GM10266 (cell line): ENCODE results near the gene PTPRCAP.

Source experiments
- DNase-seq: peaks from one replicate; pipeline ENCODE4 v3.0.0; 2012; ENCODE audit errors: extremely low spot score
- TF ChIP-seq, protein P1 (sequence below): IDR thresholded peaks from 2 replicates; pipeline ENCODE4 v1.5.1; 2012; ENCODE audit warnings: mild to moderate bottlenecking, low read depth; ENCODE audit not compliant: control insufficient read depth, insufficient read depth; ENCODE audit errors: missing control alignments

The PTPRCAP gene

DNA sequence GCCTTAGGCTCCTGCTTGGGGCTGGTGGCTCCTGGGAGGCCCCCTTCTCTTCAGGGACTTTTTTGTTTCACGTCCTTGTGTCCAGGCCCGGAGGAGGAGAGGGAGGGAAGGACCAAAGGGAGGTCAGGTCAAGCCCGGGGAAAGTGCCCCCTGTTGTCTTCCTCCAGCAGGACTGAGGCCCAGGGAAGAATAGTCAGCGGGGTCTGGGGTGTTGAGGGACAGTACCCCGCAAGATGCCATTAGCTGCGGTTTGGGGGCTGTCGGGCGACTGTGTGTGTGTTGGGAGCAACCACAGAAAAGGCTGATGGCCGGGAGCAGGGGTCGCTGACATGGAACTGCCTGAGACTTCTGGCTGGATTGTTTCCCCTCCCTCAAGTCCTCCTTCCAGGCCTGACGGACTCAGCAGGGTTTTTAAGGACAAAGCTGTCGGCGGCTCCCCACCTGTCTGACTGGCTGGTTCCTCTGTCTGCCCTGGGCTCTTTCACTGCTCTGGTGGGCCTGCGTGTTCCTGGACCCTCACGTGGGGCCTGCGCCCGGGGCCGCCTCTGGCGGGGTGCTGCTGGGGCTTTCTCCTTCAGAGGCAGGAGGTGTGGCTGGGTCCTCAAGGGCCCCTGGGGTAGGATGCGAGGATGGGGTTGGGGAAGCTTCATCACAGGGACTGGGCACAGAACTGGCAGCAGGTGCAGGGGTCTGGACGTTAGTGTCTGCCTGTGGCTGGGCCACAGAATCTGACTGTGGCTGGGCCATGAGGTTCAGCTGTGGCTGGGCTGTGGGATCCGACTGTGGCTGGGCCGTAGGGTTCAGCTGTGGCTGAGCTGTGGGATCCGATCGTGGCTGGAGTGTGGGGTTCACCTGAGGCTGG is 13.5 kb upstream of the PTPRCAP start:
- TF ChIP-seq, protein P1, sequence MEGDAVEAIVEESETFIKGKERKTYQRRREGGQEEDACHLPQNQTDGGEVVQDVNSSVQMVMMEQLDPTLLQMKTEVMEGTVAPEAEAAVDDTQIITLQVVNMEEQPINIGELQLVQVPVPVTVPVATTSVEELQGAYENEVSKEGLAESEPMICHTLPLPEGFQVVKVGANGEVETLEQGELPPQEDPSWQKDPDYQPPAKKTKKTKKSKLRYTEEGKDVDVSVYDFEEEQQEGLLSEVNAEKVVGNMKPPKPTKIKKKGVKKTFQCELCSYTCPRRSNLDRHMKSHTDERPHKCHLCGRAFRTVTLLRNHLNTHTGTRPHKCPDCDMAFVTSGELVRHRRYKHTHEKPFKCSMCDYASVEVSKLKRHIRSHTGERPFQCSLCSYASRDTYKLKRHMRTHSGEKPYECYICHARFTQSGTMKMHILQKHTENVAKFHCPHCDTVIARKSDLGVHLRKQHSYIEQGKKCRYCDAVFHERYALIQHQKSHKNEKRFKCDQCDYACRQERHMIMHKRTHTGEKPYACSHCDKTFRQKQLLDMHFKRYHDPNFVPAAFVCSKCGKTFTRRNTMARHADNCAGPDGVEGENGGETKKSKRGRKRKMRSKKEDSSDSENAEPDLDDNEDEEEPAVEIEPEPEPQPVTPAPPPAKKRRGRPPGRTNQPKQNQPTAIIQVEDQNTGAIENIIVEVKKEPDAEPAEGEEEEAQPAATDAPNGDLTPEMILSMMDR: no peak
- no peak for DNase-seq

DNA sequence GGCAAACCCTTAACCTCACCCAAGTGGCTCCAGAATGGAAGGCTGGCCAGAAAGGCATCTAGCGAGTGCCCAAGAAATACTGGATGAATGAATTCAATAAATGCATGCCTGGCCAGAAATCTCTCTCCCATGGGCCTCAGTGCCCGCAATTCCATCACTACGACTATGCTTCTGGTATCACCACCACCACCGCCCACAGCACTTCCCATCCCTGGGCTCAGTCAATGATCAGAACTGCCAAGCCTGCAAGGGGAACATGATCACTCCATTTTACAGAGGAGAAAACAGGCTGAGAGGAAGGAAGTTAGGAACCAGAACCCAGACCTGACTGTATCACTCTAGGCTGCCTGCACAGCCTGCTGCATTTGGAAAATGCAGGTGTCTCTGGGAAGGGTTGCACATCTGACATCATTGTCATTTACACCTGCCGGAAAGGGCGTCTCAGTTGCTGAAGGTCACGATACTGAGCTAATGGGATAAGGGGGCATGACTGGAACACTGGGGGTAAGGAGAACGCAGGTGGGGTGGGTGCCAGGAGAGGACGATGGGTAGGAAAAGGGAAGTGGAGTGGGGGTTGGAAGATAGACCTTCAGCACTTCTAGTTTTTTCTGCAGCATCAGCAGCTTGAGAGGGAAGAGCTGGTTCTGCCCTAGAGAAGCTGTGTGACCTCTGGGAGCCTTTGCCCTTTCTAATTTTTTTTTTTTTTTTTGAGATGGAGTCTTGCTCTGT is 11.8 kb upstream of the PTPRCAP start:
- TF ChIP-seq, protein P1: no peak
- no peak for DNase-seq

DNA sequence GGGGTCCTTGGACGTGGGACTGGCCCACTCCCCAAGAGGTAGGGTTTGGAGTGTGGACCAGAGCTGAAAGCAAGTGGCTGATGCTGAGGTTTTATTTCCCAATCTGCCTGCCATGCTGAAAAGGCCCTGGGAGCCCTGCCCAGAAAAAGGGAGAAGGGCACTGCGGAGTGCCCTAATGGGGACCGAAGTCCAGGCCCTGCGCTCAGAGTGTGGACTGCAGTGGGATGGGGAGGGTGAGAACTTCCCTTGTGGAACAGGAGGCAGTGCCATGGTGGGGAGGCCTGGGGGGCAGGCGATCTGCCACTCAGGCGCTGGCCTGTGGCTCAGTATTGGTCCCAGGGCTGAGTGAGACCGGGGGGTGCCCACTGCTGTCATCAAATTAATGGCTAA is 10.7 kb upstream of the PTPRCAP start:
- DNase-seq: no peak
- TF ChIP-seq, protein P1: no peak

DNA sequence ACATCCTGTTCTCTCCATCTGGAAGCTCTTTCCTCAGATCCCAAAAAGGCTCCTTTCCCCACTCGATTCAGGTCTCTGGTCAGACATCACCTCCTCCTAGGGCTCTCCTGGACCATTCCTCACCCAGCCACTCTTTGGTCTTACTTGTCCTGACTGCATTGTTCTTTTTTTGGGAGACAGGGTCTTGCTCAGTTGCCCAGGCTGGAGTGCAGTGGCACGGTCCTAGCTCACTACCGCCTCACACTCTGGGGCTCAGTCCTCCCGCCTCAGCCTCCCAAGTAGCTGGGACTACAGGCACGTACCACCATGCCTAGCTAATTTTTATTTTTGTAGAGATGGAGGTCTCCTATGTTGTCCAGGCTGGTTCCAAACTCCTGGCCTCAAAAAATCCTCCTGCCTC is 8.0 kb upstream of the PTPRCAP start:
- DNase-seq: no peak
- TF ChIP-seq, protein P1: no peak

DNA sequence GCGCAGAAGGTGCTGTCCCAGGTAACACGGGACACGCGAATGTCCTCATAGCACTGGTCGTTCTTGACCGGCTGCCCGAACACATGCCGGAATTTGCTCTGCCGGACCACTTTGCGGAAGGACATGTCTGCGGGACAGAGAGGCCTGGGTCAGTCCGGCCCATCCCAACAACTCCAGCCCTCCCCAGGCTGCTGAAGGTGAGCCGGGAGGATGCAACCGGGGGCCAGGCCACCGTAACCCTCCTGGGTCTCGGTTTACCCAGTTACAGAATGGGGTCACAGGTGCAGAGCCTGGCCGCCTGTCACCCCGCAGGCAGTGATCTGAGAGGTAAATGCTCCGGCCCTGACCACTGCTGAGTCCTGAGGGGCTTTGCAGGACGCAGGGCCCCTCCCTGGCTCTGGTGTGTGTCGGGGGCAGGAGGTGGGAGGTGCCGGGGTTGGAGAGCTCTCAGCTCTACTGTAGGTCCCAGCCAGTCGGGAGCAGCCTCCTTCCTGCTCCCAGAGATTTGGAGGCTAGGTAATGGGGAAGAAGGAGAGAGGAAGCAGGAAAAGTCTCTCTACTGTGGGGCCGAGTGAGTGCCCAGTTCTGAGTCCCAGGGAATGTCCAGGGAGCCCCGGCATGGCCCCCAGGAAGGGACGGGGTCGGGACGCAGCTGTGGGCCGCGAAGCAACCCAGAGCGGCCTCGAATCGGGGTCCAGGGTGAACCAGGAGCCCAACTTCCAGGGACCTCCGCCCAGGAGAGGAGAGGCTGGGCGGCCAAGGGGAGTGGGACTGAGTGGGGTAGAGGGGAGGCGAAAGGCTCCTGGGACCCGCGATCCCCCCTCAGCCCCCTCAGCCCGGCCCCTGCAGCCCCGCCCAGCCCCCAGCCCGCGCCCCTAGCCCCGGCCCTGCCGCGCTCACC is 5.3 kb upstream of the PTPRCAP start:
- TF ChIP-seq, protein P1: no peak
- DNase-seq: no peak

DNA sequence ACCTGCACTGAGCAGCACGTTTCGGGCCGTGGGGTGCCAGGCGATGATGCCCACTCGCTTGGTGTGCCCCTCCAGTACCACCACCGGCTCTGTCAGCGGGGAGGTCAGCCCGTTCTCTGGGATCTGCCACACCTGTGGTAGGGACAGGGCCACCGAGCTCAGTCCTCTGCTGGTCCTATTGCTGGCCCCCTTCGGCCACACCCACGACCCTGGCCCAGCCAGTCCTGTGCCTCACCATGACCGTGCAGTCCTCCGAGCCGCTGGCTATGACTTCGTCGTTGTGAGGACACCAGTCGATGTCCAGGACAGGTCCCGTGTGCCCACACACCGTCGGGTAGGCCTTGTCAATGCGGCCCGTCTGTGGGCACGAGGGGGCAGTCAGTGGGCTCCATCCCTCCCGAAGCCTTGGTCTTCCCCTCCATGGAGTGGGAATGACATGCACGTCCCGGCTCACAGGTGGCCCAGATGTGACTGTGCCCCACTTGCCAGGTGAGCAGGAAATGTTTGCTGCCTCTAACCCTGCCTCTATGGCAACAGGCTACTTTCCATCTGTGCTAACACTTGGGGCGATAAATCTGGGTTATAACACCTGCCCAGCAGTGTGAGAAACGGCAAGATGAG is 4.4 kb upstream of the PTPRCAP start:
- DNase-seq: no peak
- TF ChIP-seq, protein P1: no peak
